Suprapubic skin (tissue), 4 donors: Measurements from ENCODE around the gene VPS52. TPM values are rescaled to one million over a fixed set of nuclear protein-coding genes. Genes with fewer than 3 reads are reported as not detected.

Source experiments
- DNase-seq, 2 donors: peaks; one replicate each; pipeline ENCODE4 v3.0.0-alpha.2; 2019; ENCODE audit warnings: low spot score in 2 of 2
- H3K27ac ChIP-seq: fragments of 200-600 bp; sonication (generic); one replicate; pipeline ENCODE4 v1.5.1; 2019
- H3K27me3 ChIP-seq: fragments of 200-600 bp; sonication (generic); one replicate; pipeline ENCODE4 v1.5.1; 2019
- H3K36me3 ChIP-seq: fragments of 200-600 bp; sonication (generic); one replicate; pipeline ENCODE4 v1.5.1; 2019
- H3K4me1 ChIP-seq: fragments of 200-600 bp; sonication (generic); one replicate; pipeline ENCODE4 v1.5.1; 2019
- H3K4me3 ChIP-seq: fragments of 200-600 bp; sonication (generic); one replicate; pipeline ENCODE4 v1.5.1; 2019; ENCODE audit warnings: mild to moderate bottlenecking
- H3K9me3 ChIP-seq: fragments of 200-600 bp; sonication (generic); one replicate; pipeline ENCODE4 v1.5.1; 2019
- EP300 ChIP-seq: sonication (generic); formaldehyde crosslinking; IDR thresholded peaks from one replicate; pipeline ENCODE4 v1.6.1; 2017; ENCODE audit warnings: antibody characterized with exemption
- POLR2A ChIP-seq, 2 donors: fragments of 450-650 bp; IDR thresholded peaks; one replicate each; pipeline ENCODE4 v1.6.1; 2017; ENCODE audit warnings: antibody characterized with exemption in 2 of 2, mild to moderate bottlenecking in 2 of 2, moderate library complexity in 2 of 2
- POLR2AphosphoS5 ChIP-seq, 3 donors: sonication (generic); formaldehyde crosslinking; IDR thresholded peaks; one replicate each; pipeline ENCODE4 v1.6.1; 2017; ENCODE audit warnings: antibody characterized with exemption in 3 of 3
- WGBS: methylation state at CpG from one replicate; pipeline ENCODE4 v1.1.5; 2018; 5-methylcytosine and 5-hydroxymethylcytosine counted together
- total RNA-seq, 4 donors: library from RNA; depleted of rRNA; stranded (reverse); fragments of >200 nt; gene quantifications; one replicate each; pipeline ENCODE4 v1.1.0, GENCODE V29; 2016
- TF ChIP-seq, protein P1 (sequence below), 2 donors: fragments of 200-600 bp in 1 of 2; fragments of 450-650 bp in 1 of 2; sonication (generic) in 1 of 2; IDR thresholded peaks; one replicate each; pipeline ENCODE4 v1.5.1; 2016 to 2019; ENCODE audit warnings: antibody characterized with exemption in 2 of 2, mild to moderate bottlenecking in 1 of 2, moderate library complexity in 1 of 2

The VPS52 gene
- total RNA-seq, 4 donors from 2014 or later = 44.4 to 75.1 (median 59.0) TPM

DNA sequence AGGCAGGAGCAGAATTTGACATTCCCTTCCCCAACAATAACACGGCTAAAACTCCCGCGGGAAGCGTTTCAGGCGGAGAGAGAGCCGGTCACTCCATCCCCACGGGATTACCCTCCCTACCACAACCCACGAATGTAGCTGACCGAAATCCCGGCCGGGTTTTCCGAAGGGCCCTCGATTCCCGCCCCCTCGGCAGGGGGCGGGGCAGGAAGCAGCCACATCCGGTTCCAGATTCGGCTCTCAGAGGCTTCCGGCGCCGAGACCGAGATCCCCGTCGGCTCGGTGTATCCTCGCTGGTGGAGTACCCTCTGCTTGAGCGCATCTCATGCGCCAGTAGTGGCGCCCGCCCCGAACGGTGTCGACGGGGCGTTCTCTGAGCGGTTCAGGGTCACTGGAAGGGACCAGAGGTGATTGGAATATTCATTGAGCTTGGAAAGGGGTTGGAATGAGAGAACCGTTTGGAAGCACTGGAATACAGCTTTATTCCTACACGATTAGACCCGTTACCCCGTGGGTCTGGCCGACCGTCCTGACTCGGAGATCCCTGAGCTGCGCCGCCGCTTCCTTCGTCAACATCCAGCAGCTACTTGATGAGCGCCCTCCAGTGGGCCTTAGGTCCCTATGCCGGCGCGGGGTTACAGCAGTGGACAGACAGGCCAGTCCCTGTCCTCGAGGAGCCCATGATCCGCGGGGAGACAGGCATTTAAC, 27.7 kb upstream of the VPS52 start:
- Histone ChIP-seq H3K36me3 (peaks cover 42% of the 10 kb centered on the region), H3K27me3 (no peaks in the 10 kb centered on the region), H3K27ac (peak overlapping the region; percentile 96), H3K4me1 (peaks cover 40% of the 10 kb centered on the region), H3K9me3 (no peaks in the 10 kb centered on the region), H3K4me3 (peak overlapping the region; percentile 86)
- peak; percentile 95 to 96 for DNase-seq
- TF ChIP-seq EP300 (no peak), POLR2A (IDR thresholded peaks at IDR 0.05) (peak in 1 of 2 donors; percentile 78), POLR2AphosphoS5 (IDR thresholded peaks at IDR 0.05) (peak; percentile 55 to 80 (median 70))
- TF ChIP-seq, protein P1, sequence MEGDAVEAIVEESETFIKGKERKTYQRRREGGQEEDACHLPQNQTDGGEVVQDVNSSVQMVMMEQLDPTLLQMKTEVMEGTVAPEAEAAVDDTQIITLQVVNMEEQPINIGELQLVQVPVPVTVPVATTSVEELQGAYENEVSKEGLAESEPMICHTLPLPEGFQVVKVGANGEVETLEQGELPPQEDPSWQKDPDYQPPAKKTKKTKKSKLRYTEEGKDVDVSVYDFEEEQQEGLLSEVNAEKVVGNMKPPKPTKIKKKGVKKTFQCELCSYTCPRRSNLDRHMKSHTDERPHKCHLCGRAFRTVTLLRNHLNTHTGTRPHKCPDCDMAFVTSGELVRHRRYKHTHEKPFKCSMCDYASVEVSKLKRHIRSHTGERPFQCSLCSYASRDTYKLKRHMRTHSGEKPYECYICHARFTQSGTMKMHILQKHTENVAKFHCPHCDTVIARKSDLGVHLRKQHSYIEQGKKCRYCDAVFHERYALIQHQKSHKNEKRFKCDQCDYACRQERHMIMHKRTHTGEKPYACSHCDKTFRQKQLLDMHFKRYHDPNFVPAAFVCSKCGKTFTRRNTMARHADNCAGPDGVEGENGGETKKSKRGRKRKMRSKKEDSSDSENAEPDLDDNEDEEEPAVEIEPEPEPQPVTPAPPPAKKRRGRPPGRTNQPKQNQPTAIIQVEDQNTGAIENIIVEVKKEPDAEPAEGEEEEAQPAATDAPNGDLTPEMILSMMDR (IDR thresholded peaks at IDR 0.05) = peak; percentile 64 to 80
- WGBS = 0% methylated on average over 10 of the region's 54 CpGs

DNA sequence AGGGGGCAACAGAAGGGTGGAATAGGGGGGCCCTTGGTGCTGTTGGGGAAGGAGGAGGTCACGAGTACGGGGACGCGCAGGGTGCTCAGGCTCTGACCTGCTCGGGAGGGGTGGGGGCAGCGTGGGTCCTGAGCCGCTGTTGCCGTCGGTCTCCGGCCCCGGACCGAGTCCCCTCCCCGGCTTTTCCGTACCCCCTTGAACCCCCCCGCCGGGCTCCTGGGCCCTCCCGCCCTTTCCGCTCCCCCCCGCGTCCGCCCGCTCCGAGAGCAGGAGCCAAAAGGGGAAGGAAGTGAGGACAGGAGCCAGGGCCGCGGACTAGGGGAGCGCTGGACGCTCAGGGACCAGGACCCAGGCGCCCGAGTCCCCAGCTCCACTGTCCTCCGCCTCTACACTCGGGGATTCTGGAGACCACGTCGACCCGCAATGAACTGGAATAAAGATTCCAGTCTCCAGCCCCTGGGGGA, 27.1 kb upstream of the VPS52 start, which contains the start of gene RGL2:
Gene RGL2, minus strand, starts transcription at position 170 of the 464 bp plus-strand sequence. CDS start 332 bp downstream, outside the sequence.
- 0% methylated on average over 13 of the region's 34 CpGs for WGBS

DNA sequence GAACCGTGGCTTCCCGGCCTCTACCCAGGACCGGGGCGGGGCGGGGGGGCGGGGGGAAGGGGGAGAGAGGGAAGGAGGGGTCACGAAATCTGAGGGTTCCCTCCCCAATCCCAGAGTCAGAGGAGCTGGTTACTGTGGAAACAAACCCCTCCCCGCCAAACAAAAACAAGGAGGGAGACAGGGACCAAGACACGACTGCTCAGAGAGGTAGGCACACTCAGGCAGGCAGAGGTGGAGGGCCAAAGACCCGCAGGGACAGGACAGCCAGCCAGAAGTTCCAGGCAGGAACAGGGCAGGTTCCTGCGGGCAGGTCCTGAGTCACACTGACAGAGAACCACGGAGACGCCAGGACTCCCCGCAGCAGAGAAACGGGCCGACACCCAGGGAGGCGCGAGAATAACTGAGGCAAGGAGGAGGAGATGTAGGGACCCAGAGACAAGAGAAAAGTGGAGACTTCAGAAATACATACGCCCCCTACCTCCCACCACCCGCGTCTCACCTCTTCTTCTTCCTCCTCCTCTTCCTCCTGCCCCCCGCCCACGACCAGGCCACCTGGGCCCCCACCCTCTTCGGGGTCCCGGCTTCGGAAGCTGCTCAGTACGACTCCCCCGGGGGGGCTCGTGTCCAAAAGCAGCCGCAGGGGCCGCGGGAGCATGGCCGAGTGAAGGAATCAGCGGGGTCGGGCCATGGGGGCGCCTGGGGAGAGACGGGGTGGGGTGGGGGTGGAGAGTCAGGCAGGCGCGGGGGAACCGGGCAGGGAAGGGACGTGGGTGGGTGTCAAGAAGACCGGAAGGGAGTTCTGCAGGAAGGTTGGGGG, 26.5 kb upstream of the VPS52 start:
- H3K4me3 ChIP-seq = peak overlapping the region; percentile 86
- WGBS = under 1% methylated on average over 37 of the region's 42 CpGs
- H3K9me3 ChIP-seq = no peaks in the 10 kb centered on the region
- peaks cover 42% of the 10 kb centered on the region for H3K36me3 ChIP-seq
- peaks cover 40% of the 10 kb centered on the region for H3K4me1 ChIP-seq
- peak; percentile 89 to 92 for DNase-seq
- peak; percentile 16 to 63 for TF ChIP-seq POLR2A (IDR thresholded peaks at IDR 0.05)
- TF ChIP-seq, protein P1 (IDR thresholded peaks at IDR 0.05) = no peak
- no peak for TF ChIP-seq EP300
- peak in 2 of 3 donors; percentile 48 to 76 for TF ChIP-seq POLR2AphosphoS5 (IDR thresholded peaks at IDR 0.05)
- H3K27me3 ChIP-seq = no peaks in the 10 kb centered on the region
- H3K27ac ChIP-seq = peak overlapping the region; percentile 96

More for the DNA sequence above, 27.1 kb upstream of the VPS52 start, which contains the start of gene RGL2:
- no peaks in the 10 kb centered on the region for H3K27me3 ChIP-seq
- peak within 1 kb of the TSS; percentile 86 for H3K4me3 ChIP-seq
- peaks cover 40% of the 10 kb centered on the region for H3K4me1 ChIP-seq
- DNase-seq = peak; percentile 93 to 94
- TF ChIP-seq POLR2A (IDR thresholded peaks at IDR 0.05) = no peak
- TF ChIP-seq, protein P1 (IDR thresholded peaks at IDR 0.05) = no peak
- no peaks in the 10 kb centered on the region for H3K9me3 ChIP-seq
- peaks cover 42% of the 10 kb centered on the region for H3K36me3 ChIP-seq
- peak within 1 kb of the TSS; percentile 96 for H3K27ac ChIP-seq

DNA sequence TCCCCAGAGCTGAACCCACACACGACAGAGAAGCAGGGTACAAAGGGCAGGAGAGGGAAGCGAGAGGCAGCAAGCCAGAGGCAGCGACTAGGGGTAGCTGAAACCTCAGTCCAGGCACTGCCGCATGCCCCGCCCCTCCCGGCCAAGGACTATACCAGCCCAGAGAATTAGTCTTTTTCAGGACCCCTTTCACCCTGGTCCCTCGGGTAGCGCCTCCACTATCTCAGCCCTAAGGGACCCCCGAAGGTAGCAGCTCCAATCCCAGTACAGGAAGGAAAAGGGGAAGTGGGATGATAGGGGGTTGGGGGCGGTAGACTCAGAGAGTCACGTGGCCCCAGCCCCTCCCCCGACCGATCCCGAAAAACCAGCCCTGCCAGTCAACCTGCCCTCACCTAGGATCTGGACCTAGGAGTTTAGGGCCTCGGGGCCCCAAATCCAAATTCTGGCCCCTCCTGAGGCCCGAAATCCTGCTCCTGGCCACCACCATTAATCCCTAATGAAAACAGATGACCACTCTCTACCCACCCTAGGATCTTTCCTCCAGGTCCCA, 25.8 kb upstream of the VPS52 start:
- peak in 1 of 2 donors; percentile 83 for DNase-seq
- H3K36me3 ChIP-seq = peaks cover 42% of the 10 kb centered on the region
- H3K9me3 ChIP-seq = no peaks in the 10 kb centered on the region
- TF ChIP-seq EP300 (no peak), POLR2A (IDR thresholded peaks at IDR 0.05) (no peak), POLR2AphosphoS5 (IDR thresholded peaks at IDR 0.05) (no peak)
- TF ChIP-seq, protein P1 (IDR thresholded peaks at IDR 0.05) = no peak
- H3K4me1 ChIP-seq = peaks cover 40% of the 10 kb centered on the region
- peak overlapping the region; percentile 86 for H3K4me3 ChIP-seq
- WGBS = 13% methylated on average over 15 of the region's 16 CpGs
- H3K27me3 ChIP-seq = no peaks in the 10 kb centered on the region
- peak overlapping the region; percentile 96 for H3K27ac ChIP-seq
